GM23338 (cell line): Measurements from ENCODE around the gene NUP205. TPM values are rescaled to one million over a fixed set of nuclear protein-coding genes. Genes with fewer than 3 reads are reported as not detected.

Experiments used
- ATAC-seq: fragments of 200-7000 bp; cut with Tn5 transposase; 3 replicates; pipeline ENCODE4 v1.9.1; 2020
- DNase-seq: peaks from one replicate; pipeline ENCODE4 v3.0.0-alpha.2; 2015; ENCODE audit warnings: low spot score
- H2AFZ ChIP-seq: fragments of 200-600 bp; sonication (generic); 2 replicates; pipeline ENCODE4 v1.8.0; 2016; ENCODE audit warnings: antibody characterized with exemption, mild to moderate bottlenecking, moderate library complexity
- H3F3A ChIP-seq: fragments of 200-600 bp; sonication (generic); replicated peaks from 2 replicates; pipeline ENCODE4 v1.8.0; 2017; ENCODE audit warnings: antibody characterized with exemption, mixed run types, low read depth
- H3K27ac ChIP-seq: fragments of 200-600 bp; sonication (generic); 2 replicates; pipeline ENCODE4 v1.6.1; 2016; ENCODE audit warnings: low read depth
- H3K27me3 ChIP-seq: fragments of 200-600 bp; sonication (generic); 2 replicates; pipeline ENCODE4 v1.8.0; 2016; ENCODE audit warnings: mild to moderate bottlenecking, mixed run types, moderate library complexity; ENCODE audit not compliant: insufficient read depth
- H3K36me3 ChIP-seq: fragments of 200-600 bp; sonication (generic); 2 replicates; pipeline ENCODE4 v1.8.0; 2016; ENCODE audit warnings: mild to moderate bottlenecking; ENCODE audit not compliant: insufficient read depth
- H3K4me1 ChIP-seq: fragments of 200-600 bp; sonication (generic); 2 replicates; pipeline ENCODE4 v1.8.0; 2016; ENCODE audit warnings: mild to moderate bottlenecking, moderate library complexity; ENCODE audit not compliant: insufficient read depth
- H3K4me2 ChIP-seq: fragments of 200-600 bp; sonication (generic); 2 replicates; pipeline ENCODE4 v1.7.1; 2017; ENCODE audit warnings: mixed run types
- H3K4me3 ChIP-seq: fragments of 200-600 bp; sonication (generic); 2 replicates; pipeline ENCODE4 v1.6.1; 2016; ENCODE audit warnings: mixed run types
- H3K79me2 ChIP-seq: fragments of 200-600 bp; sonication (generic); replicated peaks from 2 replicates; pipeline ENCODE4 v1.8.0; 2017; ENCODE audit warnings: mild to moderate bottlenecking; ENCODE audit not compliant: insufficient read depth
- H3K9me2 ChIP-seq: fragments of 200-600 bp; sonication (generic); 2 replicates; pipeline ENCODE4 v1.8.0; 2017; ENCODE audit not compliant: insufficient read depth
- H4K20me1 ChIP-seq: fragments of 200-600 bp; sonication (generic); replicated peaks from 2 replicates; pipeline ENCODE4 v1.8.0; 2017; ENCODE audit warnings: mild to moderate bottlenecking; ENCODE audit not compliant: insufficient read depth
- H3K27ac Mint-ChIP-seq: 2 replicates; pipeline ENCODE4 v1.8.0; 2020; ENCODE audit warnings: inconsistent platforms, mild to moderate bottlenecking, moderate library complexity, mixed read lengths
- H3K27me3 Mint-ChIP-seq: 3 replicates; pipeline ENCODE4 v1.8.0; 2022; ENCODE audit warnings: low read depth, mild to moderate bottlenecking, moderate library complexity, mixed read lengths, inconsistent platforms; ENCODE audit not compliant: insufficient read depth, poor library complexity
- H3K36me3 Mint-ChIP-seq: 3 replicates; pipeline ENCODE4 v1.8.0; 2021; ENCODE audit warnings: low read depth, mild to moderate bottlenecking, inconsistent platforms, moderate library complexity, mixed read lengths
- H3K4me1 Mint-ChIP-seq: 3 replicates; pipeline ENCODE4 v1.8.0; 2020; ENCODE audit warnings: mild to moderate bottlenecking, inconsistent platforms, mixed read lengths
- H3K4me3 Mint-ChIP-seq: 3 replicates; pipeline ENCODE4 v1.8.0; 2021; ENCODE audit warnings: moderate library complexity, mild to moderate bottlenecking, inconsistent platforms, mixed read lengths
- H3K9me3 Mint-ChIP-seq: 3 replicates; pipeline ENCODE4 v1.8.0; 2020; ENCODE audit warnings: moderate library complexity, mild to moderate bottlenecking, inconsistent platforms, mixed read lengths
- CREB1 ChIP-seq: fragments of 250-450 bp; sonication (Bioruptor Pico); IDR thresholded peaks from 2 replicates; pipeline ENCODE4 v1.5.0; 2020; ENCODE audit warnings: low read depth, mild to moderate bottlenecking, moderate library complexity
- EZH2 ChIP-seq: fragments of 200-600 bp; sonication (generic); IDR thresholded peaks from one replicate; pipeline ENCODE4 v1.8.0; 2017; ENCODE audit warnings: antibody characterized with exemption, mild to moderate bottlenecking, low read depth; ENCODE audit not compliant: unreplicated experiment
- EZH2phosphoT487 ChIP-seq: fragments of 200-600 bp; sonication (generic); IDR thresholded peaks from one replicate; pipeline ENCODE4 v1.8.1; 2018; ENCODE audit warnings: antibody characterized with exemption; ENCODE audit not compliant: unreplicated experiment
- NANOG ChIP-seq: IDR thresholded peaks from 2 replicates; pipeline ENCODE4 v1.6.1; 2016; ENCODE audit warnings: antibody characterized with exemption, borderline replicate concordance
- POLR2AphosphoS5 ChIP-seq: IDR thresholded peaks from 2 replicates; pipeline ENCODE4 v1.6.1; 2016; ENCODE audit warnings: antibody characterized with exemption, low read depth
- STAT1 ChIP-seq: IDR thresholded peaks from one replicate; pipeline ENCODE4 v1.6.1; 2016; ENCODE audit warnings: antibody characterized with exemption; ENCODE audit not compliant: unreplicated experiment
- ZNF114 ChIP-seq: fragments of 250-450 bp; sonication (Bioruptor Pico); IDR thresholded peaks from 2 replicates; pipeline ENCODE4 v1.5.0; 2020; ENCODE audit warnings: mild to moderate bottlenecking, moderate library complexity
- ZNF331 ChIP-seq: fragments of 250-450 bp; sonication (Bioruptor Pico); IDR thresholded peaks from 2 replicates; pipeline ENCODE4 v1.5.0; 2020; ENCODE audit warnings: low read depth, mild to moderate bottlenecking, moderate library complexity
- polyA plus RNA-seq: library from polyadenylated mRNA; unstranded; fragments of >200 nt; fragmentation: Nextera tagmentation; extraction: Ambion mirVana; gene quantifications from 2 replicates; pipeline ENCODE4 v1.2.1, GENCODE V29; 2016
- total RNA-seq: library from RNA; depleted of rRNA; stranded (reverse); fragments of >200 nt; shearing (Covaris generic); gene quantifications from 2 replicates; pipeline ENCODE4 v1.2.3, GENCODE V29; 2014
- TF ChIP-seq, protein P1 (sequence below), 2 experiments: fragments of 200-600 bp in 1 of 2; sonication (generic) in 1 of 2; conservative IDR thresholded peaks; 2 replicates each; pipeline versions ENCODE4 v1.5.1 to v1.6.1; 2016 to 2017; ENCODE audit warnings: antibody characterized with exemption in 2 of 2, low read depth in 2 of 2, mild to moderate bottlenecking in 2 of 2, moderate library complexity in 1 of 2
- TF ChIP-seq, protein P2 (sequence below): IDR thresholded peaks from 2 replicates; pipeline ENCODE4 v1.6.1; 2016; ENCODE audit warnings: antibody characterized with exemption

The NUP205 gene
- total and polyA plus RNA-seq, 2 experiments from 2014 or later, result 150 to 212 TPM

DNA sequence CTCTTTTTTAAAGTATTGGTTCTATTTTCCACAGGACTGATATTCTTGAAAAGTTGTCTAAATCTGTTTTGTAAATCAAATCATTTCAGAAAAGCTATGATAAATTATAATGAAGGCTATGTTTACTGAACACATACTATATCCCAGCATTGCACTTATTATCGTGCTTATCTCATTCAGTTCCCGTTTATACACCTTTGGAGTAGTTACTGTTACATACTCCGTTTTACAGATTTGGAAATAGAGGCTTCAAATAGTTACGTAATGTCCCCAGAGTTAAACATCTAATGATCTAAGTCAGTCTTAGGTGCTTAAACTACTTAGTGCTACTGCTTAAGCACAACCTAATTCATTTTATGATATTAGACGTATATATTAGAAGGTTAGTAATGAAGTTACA, 1.2 kb downstream of the NUP205 start:
- Histone ChIP-seq H3K27me3 (no peaks in the 10 kb centered on the region), H3K4me2 (peak overlapping the region; percentile 74), H3K4me3 (peak overlapping the region; percentile 91), H3K4me1 (peaks cover 44% of the 10 kb centered on the region), H3K9me2 (no peaks in the 10 kb centered on the region), H3F3A (peaks cover 3% of the 10 kb centered on the region; the same call in 1 of the 2 replicates), H3K79me2 (peaks cover 56% of the 10 kb centered on the region), H4K20me1 (peaks cover 4% of the 10 kb centered on the region; the same call in 1 of the 2 replicates), H2AFZ (no peak overlapping the region), H3K27ac (peak overlapping the region; percentile 96; the same call in 1 of the 2 replicates), H3K36me3 (no peaks in the 10 kb centered on the region)
- DNase-seq (no peak), ATAC-seq (no peak)
- Mint-ChIP-seq H3K27ac (no peak overlapping the region), H3K9me3 (peaks cover 5% of the 10 kb centered on the region; the same call in 1 of the 3 replicates), H3K27me3 (peaks cover 3% of the 10 kb centered on the region), H3K36me3 (peaks cover 16% of the 10 kb centered on the region), H3K4me3 (no peak overlapping the region), H3K4me1 (peaks cover 27% of the 10 kb centered on the region)
- no peak for TF ChIP-seq STAT1
- TF ChIP-seq CREB1 (CRISPR knock-in tag), result no peak
- TF ChIP-seq POLR2AphosphoS5, result no peak
- TF ChIP-seq NANOG, result no peak
- TF ChIP-seq ZNF331 (CRISPR knock-in tag), result no peak
- TF ChIP-seq, protein P1, sequence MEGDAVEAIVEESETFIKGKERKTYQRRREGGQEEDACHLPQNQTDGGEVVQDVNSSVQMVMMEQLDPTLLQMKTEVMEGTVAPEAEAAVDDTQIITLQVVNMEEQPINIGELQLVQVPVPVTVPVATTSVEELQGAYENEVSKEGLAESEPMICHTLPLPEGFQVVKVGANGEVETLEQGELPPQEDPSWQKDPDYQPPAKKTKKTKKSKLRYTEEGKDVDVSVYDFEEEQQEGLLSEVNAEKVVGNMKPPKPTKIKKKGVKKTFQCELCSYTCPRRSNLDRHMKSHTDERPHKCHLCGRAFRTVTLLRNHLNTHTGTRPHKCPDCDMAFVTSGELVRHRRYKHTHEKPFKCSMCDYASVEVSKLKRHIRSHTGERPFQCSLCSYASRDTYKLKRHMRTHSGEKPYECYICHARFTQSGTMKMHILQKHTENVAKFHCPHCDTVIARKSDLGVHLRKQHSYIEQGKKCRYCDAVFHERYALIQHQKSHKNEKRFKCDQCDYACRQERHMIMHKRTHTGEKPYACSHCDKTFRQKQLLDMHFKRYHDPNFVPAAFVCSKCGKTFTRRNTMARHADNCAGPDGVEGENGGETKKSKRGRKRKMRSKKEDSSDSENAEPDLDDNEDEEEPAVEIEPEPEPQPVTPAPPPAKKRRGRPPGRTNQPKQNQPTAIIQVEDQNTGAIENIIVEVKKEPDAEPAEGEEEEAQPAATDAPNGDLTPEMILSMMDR (conservative IDR thresholded peaks at IDR 0.05; ENCODE audit: low read depth in 2 of 2), result no peak

DNA sequence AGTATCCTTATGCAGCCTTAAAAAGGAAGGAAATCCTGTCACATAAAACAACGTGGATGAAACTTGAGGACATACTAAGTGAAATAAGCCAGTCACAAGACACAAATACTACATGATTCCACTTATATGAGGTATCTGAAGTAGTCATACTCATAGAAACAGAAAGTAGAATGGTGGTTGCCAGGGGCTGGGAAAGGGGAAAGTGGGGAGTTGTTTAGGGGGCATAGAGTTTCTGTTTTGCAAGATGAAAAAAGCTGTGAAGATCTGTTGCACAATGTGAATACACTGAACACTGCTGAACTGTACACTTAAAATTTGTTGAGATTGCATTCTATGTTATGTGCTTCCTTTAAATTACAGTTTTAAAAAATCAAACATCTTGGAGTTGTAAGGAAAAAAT, 2.9 kb downstream of the NUP205 start:
- peak overlapping the region; percentile 96 for H3K27ac ChIP-seq
- H3K4me3 Mint-ChIP-seq, result peak overlapping the region; percentile 48
- peaks cover 5% of the 10 kb centered on the region; the same call in 1 of the 3 replicates for H3K9me3 Mint-ChIP-seq
- H3K36me3 ChIP-seq, result no peaks in the 10 kb centered on the region
- H3K36me3 Mint-ChIP-seq, result peaks cover 19% of the 10 kb centered on the region
- TF ChIP-seq, protein P1 (conservative IDR thresholded peaks at IDR 0.05; ENCODE audit: low read depth in 2 of 2), result no peak
- TF ChIP-seq NANOG, result no peak
- no peak for TF ChIP-seq POLR2AphosphoS5
- TF ChIP-seq EZH2, result no peak
- TF ChIP-seq ZNF114 (CRISPR knock-in tag), result no peak
- TF ChIP-seq EZH2phosphoT487, result no peak
- TF ChIP-seq, protein P2, sequence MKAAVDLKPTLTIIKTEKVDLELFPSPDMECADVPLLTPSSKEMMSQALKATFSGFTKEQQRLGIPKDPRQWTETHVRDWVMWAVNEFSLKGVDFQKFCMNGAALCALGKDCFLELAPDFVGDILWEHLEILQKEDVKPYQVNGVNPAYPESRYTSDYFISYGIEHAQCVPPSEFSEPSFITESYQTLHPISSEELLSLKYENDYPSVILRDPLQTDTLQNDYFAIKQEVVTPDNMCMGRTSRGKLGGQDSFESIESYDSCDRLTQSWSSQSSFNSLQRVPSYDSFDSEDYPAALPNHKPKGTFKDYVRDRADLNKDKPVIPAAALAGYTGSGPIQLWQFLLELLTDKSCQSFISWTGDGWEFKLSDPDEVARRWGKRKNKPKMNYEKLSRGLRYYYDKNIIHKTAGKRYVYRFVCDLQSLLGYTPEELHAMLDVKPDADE, result no peak
- no peak for TF ChIP-seq STAT1
- no peak for TF ChIP-seq ZNF331 (CRISPR knock-in tag)
- peak overlapping the region; percentile 8 for H3K4me2 ChIP-seq
- no peaks in the 10 kb centered on the region for H3K9me2 ChIP-seq
- no peaks in the 10 kb centered on the region for H3K27me3 ChIP-seq
- H3K4me3 ChIP-seq, result peak overlapping the region; percentile 18; the same call in 1 of the 2 replicates
- ATAC-seq, result no peak
- no peak for DNase-seq
- peaks cover 9% of the 10 kb centered on the region for H4K20me1 ChIP-seq
- peaks cover 27% of the 10 kb centered on the region for H3K4me1 Mint-ChIP-seq
- H3K79me2 ChIP-seq, result peaks cover 74% of the 10 kb centered on the region
- no peak overlapping the region for H2AFZ ChIP-seq
- peaks cover 3% of the 10 kb centered on the region for H3K27me3 Mint-ChIP-seq
- peaks cover 45% of the 10 kb centered on the region for H3K4me1 ChIP-seq
- H3F3A ChIP-seq, result peaks cover 3% of the 10 kb centered on the region; the same call in 1 of the 2 replicates
- peak overlapping the region; percentile 91 for H3K27ac Mint-ChIP-seq
